Osteocyte (in vitro differentiated cells): ENCODE data around the gene DSP. TPM values are rescaled to one million over a fixed set of nuclear protein-coding genes. Genes with fewer than 3 reads are reported as not detected.

Source experiments
- DNase-seq: peaks from one replicate; pipeline ENCODE4 v3.0.0; 2021; ENCODE audit warnings: mixed read lengths; ENCODE audit not compliant: unreplicated experiment; ENCODE audit errors: extremely low spot score
- H3K27ac Mint-ChIP-seq: one replicate; pipeline ENCODE4 v1.8.0; 2021; ENCODE audit warnings: mild to moderate bottlenecking, mixed read lengths; ENCODE audit not compliant: unreplicated experiment
- H3K27me3 Mint-ChIP-seq: one replicate; pipeline ENCODE4 v1.8.0; 2021; ENCODE audit warnings: mixed read lengths; ENCODE audit not compliant: unreplicated experiment
- H3K36me3 Mint-ChIP-seq: one replicate; pipeline ENCODE4 v1.8.0; 2021; ENCODE audit warnings: mixed read lengths; ENCODE audit not compliant: unreplicated experiment
- H3K4me1 Mint-ChIP-seq: one replicate; pipeline ENCODE4 v1.8.0; 2021; ENCODE audit warnings: mixed read lengths; ENCODE audit not compliant: unreplicated experiment
- H3K4me3 Mint-ChIP-seq: one replicate; pipeline ENCODE4 v1.8.0; 2021; ENCODE audit warnings: mild to moderate bottlenecking, moderate library complexity, mixed read lengths; ENCODE audit not compliant: unreplicated experiment
- H3K9me3 Mint-ChIP-seq: one replicate; pipeline ENCODE4 v1.8.0; 2021; ENCODE audit warnings: mixed read lengths; ENCODE audit not compliant: unreplicated experiment
- CTCF ChIP-seq: fragments of 200-600 bp; sonication (generic); IDR thresholded peaks from 2 replicates; pipeline ENCODE4 v1.5.0; 2021; ENCODE audit warnings: antibody characterized with exemption, mild to moderate bottlenecking, moderate library complexity
- total RNA-seq: library from RNA; stranded (reverse); gene quantifications from 2 replicates; pipeline ENCODE4 v1.2.1, GENCODE V29; 2021

DSP gene
- total RNA-seq, 1 donor from 2014 or later: 124 TPM

- no peak for DNase-seq
- no peaks in the 10 kb centered on the region for H3K9me3 Mint-ChIP-seq
- no peak overlapping the region for H3K27ac Mint-ChIP-seq
- no peaks in the 10 kb centered on the region for H3K4me1 Mint-ChIP-seq
- no peak for TF ChIP-seq CTCF
- H3K4me3 Mint-ChIP-seq: no peak overlapping the region
- peaks cover 30% of the 10 kb centered on the region for H3K27me3 Mint-ChIP-seq
- H3K36me3 Mint-ChIP-seq: no peaks in the 10 kb centered on the region
These were observed 90.0 kb downstream of the DSP start for GRCh38 chr6:7631466-7631865.

GRCh38 chr6:7632501-7633290, 91.2 kb downstream of the DSP start:
- Mint-ChIP-seq H3K9me3 (no peaks in the 10 kb centered on the region), H3K27me3 (peaks cover 30% of the 10 kb centered on the region), H3K4me3 (no peak overlapping the region), H3K36me3 (no peaks in the 10 kb centered on the region), H3K4me1 (no peaks in the 10 kb centered on the region), H3K27ac (no peak overlapping the region)
- no peak for DNase-seq
- TF ChIP-seq CTCF: no peak

GRCh38 chr6:7633361-7633760, 91.9 kb downstream of the DSP start:
- Mint-ChIP-seq H3K4me3 (no peak overlapping the region), H3K9me3 (no peaks in the 10 kb centered on the region), H3K27ac (no peak overlapping the region), H3K36me3 (no peaks in the 10 kb centered on the region), H3K4me1 (no peaks in the 10 kb centered on the region), H3K27me3 (peaks cover 28% of the 10 kb centered on the region)
- no peak for DNase-seq
- no peak for TF ChIP-seq CTCF

GRCh38 chr6:7636151-7636550, 94.7 kb downstream of the DSP start:
- Mint-ChIP-seq H3K36me3 (no peaks in the 10 kb centered on the region), H3K9me3 (no peaks in the 10 kb centered on the region), H3K4me1 (no peaks in the 10 kb centered on the region), H3K4me3 (no peak overlapping the region), H3K27ac (no peak overlapping the region), H3K27me3 (peaks cover 11% of the 10 kb centered on the region)
- TF ChIP-seq CTCF: no peak
- DNase-seq: no peak

Other genes with a start within 250 kb of the DSP start
- gene SSR1, start 228.5 kb upstream of the DSP start, total RNA-seq: 183 and 204 TPM in 2 replicates
- 0.19 TPM in 1 of 2 replicates, not detected in the other for gene CAGE1, start 151.9 kb upstream of the DSP start, total RNA-seq
- 14.8 and 22.5 TPM in 2 replicates for gene RIOK1, start 151.9 kb upstream of the DSP start, total RNA-seq
- 12.1 and 14.3 TPM in 2 replicates for gene SNRNP48, start 48.5 kb downstream of the DSP start, total RNA-seq
- gene BMP6, start 184.4 kb downstream of the DSP start, total RNA-seq: not detected in 2 replicates